CD4-positive, alpha-beta T cell treated with Interleukin-2 at 100 ng/mL for 4 hours (primary cell): Measurements from ENCODE around the gene RNF166.
A peak's percentile ranks its signal among the peaks of the same experiment; 100 is the strongest.

Experiments used
- DNase-seq: peaks from one replicate; pipeline ENCODE4 v3.0.0-alpha.2; 2020; ENCODE audit warnings: low spot score

The RNF166 gene

DNA sequence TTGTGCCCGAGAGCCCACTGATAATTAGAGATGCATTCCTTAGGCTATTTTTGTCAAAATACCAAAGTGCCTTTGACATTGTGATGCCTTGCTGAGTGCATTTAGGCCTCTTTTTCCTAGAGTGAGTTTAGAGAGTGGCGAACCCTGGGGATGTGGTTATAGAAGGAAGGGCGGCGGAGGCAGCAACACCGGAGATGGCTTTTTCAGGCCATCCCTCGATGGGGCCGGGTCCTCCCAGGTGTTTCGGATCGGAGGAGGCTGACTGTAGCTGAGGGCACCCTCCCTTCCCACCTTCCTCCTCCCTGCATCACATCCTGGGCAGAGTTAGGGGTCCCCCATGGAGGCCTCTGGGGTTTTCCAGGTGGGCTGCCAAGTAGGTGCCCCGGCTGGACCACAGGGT is 13.3 kb downstream of the RNF166 start:
- DNase-seq = no peak

GRCh38 chr16:88691924-88692560 is 14.2 kb downstream of the RNF166 start:
- peak; percentile 66 for DNase-seq

- no peak for DNase-seq
Observed at GRCh38 chr16:88691129-88691813, 14.9 kb downstream of the RNF166 start.

- no peak for DNase-seq
Observed at GRCh38 chr16:88690341-88691128, 15.7 kb downstream of the RNF166 start.

DNA sequence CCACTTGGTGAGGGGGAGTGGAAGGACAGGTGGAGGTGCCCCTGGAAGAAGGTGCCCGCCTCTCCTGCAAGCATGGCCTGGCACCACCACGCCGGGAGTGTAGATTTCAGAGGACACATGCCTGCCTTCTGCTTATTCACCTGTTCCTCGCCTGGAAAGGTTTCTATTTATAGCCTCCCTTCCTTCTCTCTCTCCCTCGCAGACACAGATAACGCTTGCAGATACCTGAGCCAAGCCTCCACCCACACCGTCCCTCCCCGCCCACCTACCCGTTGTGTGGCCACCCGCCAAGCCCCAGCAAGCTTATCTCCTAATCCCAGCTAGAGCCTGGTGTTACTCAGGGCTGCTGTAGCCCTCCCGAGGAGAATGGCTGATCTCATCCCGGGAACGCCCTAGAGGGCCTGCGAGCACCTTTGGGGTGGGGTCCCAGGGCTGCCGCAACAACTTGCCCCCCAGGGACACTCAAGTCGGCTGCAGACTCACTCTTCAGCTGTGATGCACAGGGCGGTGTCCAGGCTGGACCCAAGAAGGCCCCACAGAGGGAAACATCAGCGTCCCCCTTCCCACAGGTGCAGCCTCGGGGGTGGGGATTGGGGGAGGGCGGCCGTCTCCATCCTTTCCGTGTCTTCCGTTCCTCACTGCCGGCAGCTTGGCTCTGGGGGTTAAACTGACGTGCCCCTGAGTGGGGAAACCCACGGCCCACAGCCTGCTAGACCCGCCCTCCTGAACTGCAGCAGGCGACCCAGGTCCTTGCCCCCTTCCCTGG is 18.0 kb downstream of the RNF166 start:
- DNase-seq = no peak

- no peak for DNase-seq
Observed at GRCh38 chr16:88687676-88688012, 18.6 kb downstream of the RNF166 start.

- DNase-seq = no peak
Observed at GRCh38 chr16:88687254-88687576, 19.0 kb downstream of the RNF166 start.

GRCh38 chr16:88686439-88687253 is 19.6 kb downstream of the RNF166 start, which contains the start of gene SNAI3:
Gene SNAI3, minus strand, starts transcription at chr16:88686507. Its CDS starts 101 bp downstream, at chr16:88686406.
- peak; percentile 81 for DNase-seq

DNA sequence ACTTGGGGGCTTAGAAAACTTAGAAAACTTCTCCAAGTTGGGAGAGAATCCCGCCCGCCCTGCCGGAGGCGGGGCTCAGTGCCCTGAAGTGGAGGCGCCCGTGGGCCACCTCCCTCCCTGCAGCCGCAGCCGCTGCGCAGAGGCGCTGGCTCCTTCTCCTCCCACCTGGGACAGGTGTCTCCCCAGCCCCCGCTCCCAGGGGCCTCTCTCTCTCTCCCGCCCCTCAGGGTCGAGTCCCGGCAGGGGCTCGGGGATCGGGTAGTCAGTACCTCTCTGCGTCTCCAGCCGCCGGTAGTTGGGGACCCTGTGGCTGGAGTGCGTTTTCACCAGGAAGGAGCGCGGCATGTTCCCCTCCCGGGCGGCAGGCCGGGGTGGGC is 20.2 kb downstream of the RNF166 start:
- DNase-seq = peak; percentile 42

- peak; percentile 72 for DNase-seq
Observed at GRCh38 chr16:88685156-88686061, 20.8 kb downstream of the RNF166 start.

GRCh38 chr16:88684569-88685155 is 21.5 kb downstream of the RNF166 start:
- DNase-seq = no peak

DNA sequence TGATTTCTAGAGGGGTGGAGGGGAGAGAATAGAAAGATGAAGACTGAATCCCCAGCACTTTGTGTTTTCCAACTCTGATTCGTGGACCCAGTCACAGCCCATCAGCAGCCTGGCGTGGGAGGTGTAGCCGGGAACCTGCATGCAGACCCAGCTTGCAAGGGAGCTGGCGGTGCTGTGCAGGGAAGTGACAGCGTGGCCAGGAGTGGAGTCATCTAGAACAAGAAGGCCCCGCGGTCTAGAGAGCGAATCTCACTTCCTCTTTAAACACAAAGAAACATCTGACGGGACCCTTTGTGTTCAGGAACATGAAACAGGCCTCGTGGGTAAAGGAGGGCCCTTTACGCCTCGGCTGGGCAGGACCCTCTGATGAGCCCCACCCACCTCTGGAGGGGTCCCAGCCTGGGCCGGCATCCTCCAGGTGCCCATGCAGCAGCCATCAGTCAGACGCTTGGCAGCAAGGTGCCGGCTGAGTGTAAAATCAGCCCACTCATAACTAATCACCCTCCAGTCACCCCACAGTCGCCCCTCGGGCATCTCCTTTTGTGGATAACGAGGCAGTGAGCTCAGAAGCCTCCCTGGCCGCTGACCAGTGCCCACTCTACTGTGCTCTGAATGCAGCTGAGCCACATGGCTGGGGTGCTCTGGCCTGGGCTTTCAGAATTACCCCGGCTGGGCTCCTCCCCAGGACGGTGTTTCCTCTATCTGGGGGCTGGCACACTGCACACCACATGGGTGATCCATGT is 24.3 kb downstream of the RNF166 start:
- peak; percentile 59 for DNase-seq

DNA sequence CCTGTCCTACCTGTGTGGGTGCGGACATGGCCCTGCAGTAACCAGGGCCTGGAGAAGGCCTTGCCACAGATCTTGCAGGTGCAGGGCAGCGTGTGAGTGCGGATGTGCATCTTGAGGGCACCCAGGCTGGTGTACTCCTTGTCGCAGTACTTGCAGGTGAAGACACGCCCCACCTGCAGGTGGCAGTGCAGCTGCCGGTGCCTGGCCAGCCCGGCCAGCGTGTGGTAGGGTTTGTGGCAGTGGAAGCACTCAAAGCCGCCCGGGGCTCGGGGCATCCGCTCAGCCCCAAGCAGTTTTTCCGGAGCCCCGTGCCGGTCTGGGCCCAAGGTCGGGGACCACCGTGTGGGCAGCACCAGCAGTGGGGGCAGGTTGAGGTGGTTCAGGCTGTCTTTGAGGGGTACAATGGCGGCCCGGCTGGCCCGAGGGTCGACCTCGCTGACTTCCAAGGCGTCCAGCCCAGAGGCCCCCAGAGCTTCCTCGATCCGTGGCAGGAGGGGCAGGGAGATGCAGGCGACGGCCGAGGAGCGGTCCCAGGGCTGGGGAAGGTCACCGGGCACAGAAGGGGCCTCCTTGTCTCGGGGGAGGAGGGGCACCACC is 25.0 kb downstream of the RNF166 start:
- peak; percentile 49 for DNase-seq

DNA sequence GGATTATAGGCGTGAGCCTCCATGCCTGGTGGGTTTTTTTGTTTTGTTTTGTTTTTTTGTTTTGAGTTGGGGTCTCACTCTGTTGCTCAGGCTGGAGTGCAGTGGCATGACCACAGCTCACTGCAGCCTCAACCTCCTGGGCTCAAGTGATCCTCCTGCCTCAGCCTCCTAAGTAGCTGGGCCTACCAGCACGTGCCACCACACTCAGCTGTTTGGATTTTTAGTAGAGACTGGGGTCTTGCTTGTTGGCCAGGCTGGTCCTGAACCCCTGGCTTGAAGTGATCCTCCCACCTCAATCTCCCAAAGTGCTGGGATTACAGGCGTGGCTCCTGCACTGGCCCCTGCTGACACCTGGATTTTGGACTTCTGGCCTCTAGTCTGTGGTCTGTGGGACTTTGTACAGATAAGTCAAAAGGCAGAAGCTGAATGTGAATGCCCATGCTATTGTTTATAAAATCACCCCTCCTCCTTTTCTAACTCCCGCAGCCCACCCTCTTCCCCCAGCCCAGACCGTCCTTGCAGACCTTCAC is 25.6 kb downstream of the RNF166 start:
- DNase-seq = no peak

DNA sequence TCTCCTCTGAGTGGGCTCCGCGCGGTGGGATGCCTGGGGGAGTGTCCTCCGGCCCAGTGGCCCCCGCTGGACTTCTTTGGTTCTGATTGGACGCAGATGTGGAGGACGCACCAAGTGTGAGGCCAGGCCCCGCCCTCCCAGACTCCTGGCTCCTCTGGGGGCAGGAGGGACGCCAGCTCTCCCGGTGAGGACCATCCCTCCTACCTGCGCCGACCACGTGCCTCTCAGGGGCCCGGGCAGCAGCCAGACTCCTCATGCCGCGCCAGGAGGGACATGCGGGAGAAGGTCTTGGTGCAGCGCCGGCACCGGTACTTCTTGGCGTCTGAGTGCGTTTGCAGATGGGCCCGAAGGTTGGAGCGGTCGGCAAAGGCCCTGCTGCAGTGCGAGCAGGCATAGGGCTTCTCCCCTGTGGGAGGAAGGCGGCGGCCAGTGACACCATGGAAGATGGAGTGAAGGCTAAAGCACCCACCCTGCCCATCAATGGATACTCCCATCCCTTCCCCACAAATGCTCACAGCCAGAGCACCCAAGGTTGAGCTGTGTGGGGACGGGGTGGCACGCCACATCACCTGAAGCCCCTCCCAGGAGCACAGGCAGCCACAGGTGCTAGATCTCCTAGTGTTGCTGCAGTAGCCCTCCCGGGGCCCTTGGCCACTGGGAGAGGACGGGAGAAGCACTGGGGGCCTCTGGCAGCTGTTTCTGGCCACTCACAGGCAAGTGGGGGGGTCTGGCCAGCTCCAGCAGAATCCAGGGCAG is 27.8 kb downstream of the RNF166 start:
- DNase-seq = no peak

- no peak for DNase-seq
Observed at GRCh38 chr16:88677721-88678120, 28.5 kb downstream of the RNF166 start.

DNA sequence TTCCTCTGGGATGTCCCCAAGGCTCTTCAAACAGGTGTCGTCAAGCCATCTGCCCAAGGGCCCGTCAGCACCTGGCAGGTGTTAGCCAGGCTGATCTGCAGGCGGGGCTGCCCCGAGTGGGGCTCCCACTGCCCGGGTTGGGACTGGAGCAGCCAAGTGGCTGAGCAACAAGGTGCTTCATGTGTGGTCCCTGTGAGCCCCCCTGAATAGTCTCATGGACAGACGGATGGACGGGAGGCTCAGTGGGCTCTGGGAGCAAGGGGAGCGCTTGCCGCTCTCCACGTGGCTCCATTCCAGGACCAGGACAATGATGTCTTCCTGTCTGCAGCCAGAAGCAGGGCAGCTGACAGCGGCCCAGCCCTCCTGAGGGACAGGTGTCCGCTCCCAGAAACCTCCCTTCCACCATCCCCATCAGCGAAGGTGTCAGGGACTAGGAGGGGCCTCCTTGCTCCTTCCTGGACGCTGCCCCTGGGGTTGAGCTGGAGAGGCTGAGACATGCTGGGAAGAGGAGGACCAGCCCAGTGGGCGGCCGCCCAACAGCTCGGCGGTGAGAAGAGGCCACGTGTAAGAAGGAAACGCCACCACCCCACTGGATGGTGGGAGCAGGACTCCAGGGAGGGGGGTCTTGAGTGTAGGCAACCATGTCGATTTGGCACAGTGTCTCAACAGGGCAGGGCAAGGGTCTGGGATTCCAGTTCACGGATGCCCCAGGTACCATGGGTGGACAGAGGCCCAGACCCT is 29.5 kb downstream of the RNF166 start:
- no peak for DNase-seq
